ENCODE data around the gene MACROD2.
"Not testable (repeated sequence)": the region's sequence is repeated elsewhere in the genome, so short reads cannot be mapped to it uniquely, and the experiment has no call there.

MACROD2 gene

DNA sequence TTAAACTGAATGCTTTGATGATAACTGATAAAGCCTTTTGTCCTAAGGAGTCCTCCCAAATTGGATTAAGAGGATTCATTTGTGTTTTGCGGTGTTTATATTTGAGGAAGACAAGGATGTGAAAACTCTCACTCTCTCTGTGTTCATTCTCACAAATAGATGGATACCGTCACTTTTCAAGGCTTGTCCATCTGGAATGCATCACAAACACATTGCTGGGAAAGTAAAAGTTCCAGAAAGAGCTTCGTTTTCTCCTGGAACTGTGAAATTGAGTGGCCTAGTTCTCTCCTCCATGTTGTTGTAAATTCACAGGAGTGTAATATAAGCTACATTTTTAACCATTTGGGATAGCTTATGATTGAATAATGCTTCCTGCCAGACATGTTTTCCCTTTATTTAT, 923.7 kb downstream of the MACROD2 start:
- no peak for DNase-seq (ENCODE audit: low spot score in 2 of 2)
- no peaks in the 10 kb centered on the region for H3K36me3 Mint-ChIP-seq
- no peak overlapping the region for H3K27ac Mint-ChIP-seq
- no peak overlapping the region for H3K4me3 Mint-ChIP-seq
- no peak for ATAC-seq (ENCODE audit: low read depth)
- H3K9me3 Mint-ChIP-seq: no peaks in the 10 kb centered on the region
- H3K4me1 Mint-ChIP-seq: no peaks in the 10 kb centered on the region
- peaks cover 5% of the 10 kb centered on the region for H3K27me3 Mint-ChIP-seq

DNA sequence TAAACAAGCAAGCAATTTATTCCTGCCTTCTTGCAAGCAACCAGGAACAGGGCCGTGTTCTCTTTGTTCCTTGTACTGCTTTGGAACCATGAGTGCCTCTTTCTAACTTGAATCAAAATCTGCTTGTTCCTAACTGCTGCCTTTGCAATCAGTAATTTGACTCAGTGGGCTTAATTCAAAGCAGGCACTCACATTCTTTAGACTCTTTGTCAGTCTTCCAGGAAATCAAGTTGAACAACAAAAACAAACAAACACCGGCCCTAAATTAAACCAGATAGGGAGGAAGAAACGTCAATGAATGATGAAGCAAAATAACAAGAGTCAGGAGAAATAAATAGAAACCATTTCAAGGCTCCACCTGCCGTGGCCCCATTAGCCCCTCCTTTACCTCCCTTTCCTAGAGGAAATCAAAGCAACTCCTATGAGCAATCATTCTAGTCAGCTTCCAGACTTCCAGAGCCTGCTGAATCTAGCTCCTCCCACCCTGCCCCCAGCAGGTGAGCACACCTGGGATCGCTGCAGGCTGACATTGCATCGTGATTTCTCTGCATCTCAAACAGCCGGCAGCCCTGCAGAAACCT, 924.3 kb downstream of the MACROD2 start:
- Mint-ChIP-seq H3K27me3 (peaks cover 5% of the 10 kb centered on the region), H3K4me3 (no peak overlapping the region), H3K4me1 (no peaks in the 10 kb centered on the region), H3K36me3 (no peaks in the 10 kb centered on the region), H3K9me3 (no peaks in the 10 kb centered on the region), H3K27ac (no peak overlapping the region)
- DNase-seq (ENCODE audit: low spot score in 2 of 2) (no peak), ATAC-seq (ENCODE audit: low read depth) (no peak)

DNA sequence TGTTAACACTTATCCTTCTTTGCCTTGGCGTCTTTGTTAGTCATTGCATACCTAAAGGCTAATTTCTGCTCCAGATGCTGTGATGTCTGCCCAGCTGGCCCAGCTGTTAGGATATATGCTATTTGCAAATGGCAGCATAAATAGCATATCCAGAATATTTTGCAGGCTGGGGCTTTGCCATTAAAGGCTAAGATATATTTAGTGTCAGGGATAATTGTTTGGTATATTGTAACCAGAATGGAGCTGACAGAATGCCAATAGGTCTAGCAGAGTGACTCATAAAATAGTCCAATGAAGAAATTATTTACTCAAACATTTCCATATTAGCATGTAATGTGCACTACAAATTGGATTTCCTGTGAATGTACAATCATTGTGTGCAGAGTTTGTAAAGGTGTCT, 926.2 kb downstream of the MACROD2 start:
- Mint-ChIP-seq H3K9me3 (no peaks in the 10 kb centered on the region), H3K27ac (no peak overlapping the region), H3K27me3 (peaks cover 5% of the 10 kb centered on the region), H3K4me1 (no peaks in the 10 kb centered on the region), H3K36me3 (no peaks in the 10 kb centered on the region), H3K4me3 (no peak overlapping the region)
- DNase-seq (ENCODE audit: low spot score in 2 of 2) (no peak), ATAC-seq (ENCODE audit: low read depth) (no peak)

DNA sequence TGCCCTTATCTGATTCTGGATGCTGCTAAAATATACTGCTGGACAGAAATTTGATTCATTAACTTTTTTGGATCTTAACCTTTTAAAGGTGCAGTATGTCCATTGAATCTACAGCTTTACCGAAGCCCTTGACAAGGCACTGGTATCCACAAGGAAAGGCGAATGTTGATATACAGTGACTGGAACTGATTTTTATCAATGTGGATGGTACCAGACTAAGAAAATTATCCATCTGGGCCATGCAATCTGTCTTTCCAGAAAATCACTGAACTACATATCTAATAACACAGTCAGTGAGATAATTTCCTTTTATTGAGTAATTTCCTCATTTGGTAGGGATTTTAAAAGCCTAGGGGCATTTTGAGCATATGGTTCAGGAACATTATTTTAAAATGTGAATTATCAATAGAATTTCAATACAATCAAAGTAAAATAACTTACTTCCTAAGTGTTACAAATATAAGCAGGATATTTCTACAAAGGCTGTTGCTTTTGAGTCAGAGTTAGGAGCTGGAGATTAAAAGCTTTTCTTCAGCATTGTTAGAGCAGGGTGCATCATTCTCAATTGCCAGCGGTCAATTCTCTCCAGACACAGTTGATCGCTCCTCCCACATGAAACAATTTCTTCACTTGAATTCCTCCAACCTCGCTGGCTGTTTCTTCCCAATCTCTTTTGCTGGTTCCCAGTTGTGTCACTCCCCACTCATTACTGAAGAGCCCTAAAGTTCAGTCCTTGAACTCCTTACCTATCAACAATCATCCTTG, 927.4 kb downstream of the MACROD2 start:
- H3K4me3 Mint-ChIP-seq: no peak overlapping the region

DNA sequence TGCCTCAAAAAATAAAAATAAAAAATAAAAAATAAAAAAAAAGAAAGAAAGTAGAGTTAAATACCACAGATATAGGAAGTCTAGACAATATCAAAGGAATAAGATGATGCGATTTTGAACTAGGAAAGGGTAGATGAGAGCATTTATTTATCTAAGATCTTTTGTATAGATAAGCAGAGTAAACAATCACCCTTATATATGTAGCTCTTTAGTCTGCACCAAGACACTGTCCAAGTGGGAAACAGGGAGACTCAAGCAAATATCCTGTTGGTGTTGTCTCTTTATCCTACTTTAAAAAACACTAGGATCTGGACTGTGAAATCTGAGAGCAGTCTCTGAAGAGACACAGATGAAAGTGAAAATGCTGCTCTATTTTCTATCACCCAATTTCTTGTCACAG, 929.1 kb downstream of the MACROD2 start:
- Mint-ChIP-seq H3K4me3 (no peak overlapping the region), H3K36me3 (no peaks in the 10 kb centered on the region), H3K9me3 (no peaks in the 10 kb centered on the region), H3K27ac (no peak overlapping the region), H3K27me3 (peaks cover 2% of the 10 kb centered on the region), H3K4me1 (no peaks in the 10 kb centered on the region)
- DNase-seq (ENCODE audit: low spot score in 2 of 2): no peak
- no peak for ATAC-seq (ENCODE audit: low read depth)

More for the DNA sequence above, 927.4 kb downstream of the MACROD2 start:
- H3K4me1 Mint-ChIP-seq: no peaks in the 10 kb centered on the region
- ATAC-seq (ENCODE audit: low read depth) (no peak), DNase-seq (ENCODE audit: low spot score in 2 of 2) (no peak)
- no peaks in the 10 kb centered on the region for H3K9me3 Mint-ChIP-seq
- no peak overlapping the region for H3K27ac Mint-ChIP-seq
- H3K36me3 Mint-ChIP-seq: no peaks in the 10 kb centered on the region
- peaks cover 2% of the 10 kb centered on the region for H3K27me3 Mint-ChIP-seq

DNA sequence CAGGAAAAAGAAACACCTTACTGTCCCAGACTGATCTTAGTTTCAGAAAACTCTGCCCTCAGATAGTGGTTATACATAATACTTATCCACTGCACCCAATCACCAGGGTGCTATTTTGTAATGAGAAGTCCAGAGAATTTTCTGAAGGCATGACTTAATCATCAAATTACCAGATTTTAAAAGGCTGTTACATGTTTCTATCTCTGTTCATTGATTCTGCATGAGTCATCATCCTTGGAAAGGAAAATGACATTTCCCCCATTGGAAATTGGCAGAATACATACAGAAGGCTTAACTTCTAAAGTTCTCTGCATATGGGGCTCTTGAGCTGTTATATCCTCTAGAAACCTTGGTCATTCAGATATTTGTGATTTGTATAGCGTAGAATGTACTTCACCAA, 930.0 kb downstream of the MACROD2 start:
- Mint-ChIP-seq H3K4me1 (no peaks in the 10 kb centered on the region), H3K4me3 (no peak overlapping the region), H3K9me3 (no peaks in the 10 kb centered on the region), H3K27ac (no peak overlapping the region), H3K27me3 (peaks cover 2% of the 10 kb centered on the region), H3K36me3 (no peaks in the 10 kb centered on the region)
- DNase-seq (ENCODE audit: low spot score in 2 of 2) (no peak), ATAC-seq (ENCODE audit: low read depth) (no peak)

DNA sequence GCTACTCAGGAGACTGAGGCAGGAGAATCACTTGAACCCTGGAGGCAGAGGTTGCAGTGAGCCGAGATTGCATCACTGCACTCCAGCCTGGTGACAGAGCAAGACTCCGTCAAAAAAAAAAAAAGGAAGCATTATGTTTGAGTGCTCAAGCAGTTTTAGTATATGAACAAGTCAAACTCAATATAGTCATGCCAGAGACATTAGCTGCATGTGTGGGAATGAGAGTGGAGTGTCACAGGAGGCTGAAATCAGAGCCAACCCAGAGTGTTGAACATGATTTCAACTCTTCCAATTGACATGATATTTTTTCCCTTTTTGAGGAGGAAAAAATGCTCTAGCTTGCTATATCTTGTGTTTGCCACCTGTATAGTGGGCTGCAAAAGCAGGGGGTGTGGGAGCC, 931.1 kb downstream of the MACROD2 start:
- H3K4me1 Mint-ChIP-seq; H3K27me3 Mint-ChIP-seq; H3K27ac Mint-ChIP-seq; H3K36me3 Mint-ChIP-seq; ATAC-seq (ENCODE audit: low read depth); H3K4me3 Mint-ChIP-seq; DNase-seq (ENCODE audit: low spot score in 2 of 2); H3K9me3 Mint-ChIP-seq: not testable (repeated sequence)

DNA sequence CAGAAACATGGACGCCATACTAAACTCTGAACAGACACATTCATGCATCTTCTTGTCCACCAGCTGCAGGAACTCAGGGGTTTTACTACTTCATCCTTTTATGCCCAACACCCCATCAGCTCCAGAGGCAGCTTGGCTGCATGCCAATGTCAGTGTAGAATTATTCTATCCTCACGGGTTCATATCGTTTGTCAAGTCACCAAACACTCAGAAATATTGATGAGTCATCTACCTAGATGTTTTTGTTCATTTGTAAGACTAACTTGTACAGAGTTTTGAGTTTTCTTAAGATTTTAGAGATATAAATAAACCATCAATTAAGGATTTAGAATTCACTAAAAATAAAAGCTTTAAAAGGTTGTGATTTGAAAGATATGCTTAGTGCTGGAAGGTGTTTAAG, 932.8 kb downstream of the MACROD2 start:
- Mint-ChIP-seq H3K27ac (no peak overlapping the region), H3K27me3 (peaks cover under 1% of the 10 kb centered on the region), H3K4me3 (no peak overlapping the region), H3K9me3 (no peaks in the 10 kb centered on the region), H3K4me1 (no peaks in the 10 kb centered on the region), H3K36me3 (no peaks in the 10 kb centered on the region)
- DNase-seq (ENCODE audit: low spot score in 2 of 2): no peak
- ATAC-seq (ENCODE audit: low read depth): no peak

DNA sequence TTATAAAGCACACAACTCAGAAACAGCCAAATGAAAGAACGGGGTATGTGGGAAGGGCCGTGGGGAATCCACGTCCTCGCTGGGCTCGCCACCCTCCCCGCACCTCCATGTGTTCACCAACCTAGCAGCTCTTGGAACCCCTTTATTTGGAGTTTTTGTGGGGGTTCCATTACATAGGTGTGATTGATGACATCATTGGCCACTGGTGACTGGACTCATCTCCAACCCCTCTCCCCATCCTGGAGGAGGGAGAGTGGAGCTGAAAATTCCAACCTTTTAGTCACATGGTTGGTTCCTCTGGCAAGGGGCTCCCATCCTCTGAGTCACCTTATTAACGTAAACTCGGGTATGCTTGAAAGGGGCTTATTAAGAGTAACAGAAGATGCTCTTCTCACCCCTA, 934.1 kb downstream of the MACROD2 start:
- no peak overlapping the region for H3K4me3 Mint-ChIP-seq
- ATAC-seq (ENCODE audit: low read depth) (no peak), DNase-seq (ENCODE audit: low spot score in 2 of 2) (no peak)
- no peaks in the 10 kb centered on the region for H3K36me3 Mint-ChIP-seq
- H3K4me1 Mint-ChIP-seq: no peaks in the 10 kb centered on the region
- no peaks in the 10 kb centered on the region for H3K27me3 Mint-ChIP-seq
- H3K27ac Mint-ChIP-seq: no peak overlapping the region
- H3K9me3 Mint-ChIP-seq: no peaks in the 10 kb centered on the region

DNA sequence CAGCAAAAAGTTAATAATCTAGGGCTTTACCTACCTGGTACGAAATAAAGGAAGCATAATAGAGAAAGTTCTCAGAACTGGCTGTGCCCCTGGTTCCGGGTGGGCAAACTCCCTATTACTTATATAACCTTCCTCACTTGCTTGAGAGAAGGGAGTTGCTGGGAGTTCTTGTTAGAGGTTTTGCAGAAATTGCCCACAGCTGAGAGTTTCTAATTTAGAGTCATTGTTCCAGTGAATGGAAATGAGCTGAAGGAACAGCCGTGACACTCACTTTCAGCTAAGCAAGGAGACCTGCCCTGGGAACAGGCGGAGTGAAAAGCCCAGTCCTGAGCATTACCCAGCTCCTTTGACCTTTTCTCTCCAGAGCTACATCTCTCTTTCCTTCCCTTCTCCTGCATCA, 936.7 kb downstream of the MACROD2 start:
- Mint-ChIP-seq H3K9me3 (no peaks in the 10 kb centered on the region), H3K4me3 (no peak overlapping the region), H3K27me3 (no peaks in the 10 kb centered on the region), H3K4me1 (no peaks in the 10 kb centered on the region), H3K36me3 (no peaks in the 10 kb centered on the region), H3K27ac (no peak overlapping the region)
- ATAC-seq (ENCODE audit: low read depth): no peak
- DNase-seq (ENCODE audit: low spot score in 2 of 2): no peak

DNA sequence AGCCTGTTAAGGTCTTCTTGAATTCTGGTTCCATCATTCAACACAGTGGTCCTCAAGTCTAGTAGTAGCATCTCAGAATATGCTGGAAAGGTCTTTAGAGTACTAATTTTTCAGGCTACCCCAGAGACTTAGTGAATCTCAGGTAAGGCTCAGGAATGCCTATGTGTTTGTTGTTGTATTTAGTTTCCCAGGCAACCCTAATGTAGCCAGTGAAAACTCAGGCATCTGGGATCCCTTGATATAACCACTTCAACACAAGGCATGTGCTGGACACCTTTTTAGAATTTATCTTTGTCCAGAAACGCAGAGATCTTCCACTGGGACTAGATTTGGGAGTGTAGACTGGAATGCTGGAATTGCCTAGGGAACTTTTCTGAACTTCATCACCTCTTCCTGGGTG, 940.0 kb downstream of the MACROD2 start:
- H3K4me1 Mint-ChIP-seq: no peaks in the 10 kb centered on the region
- H3K36me3 Mint-ChIP-seq: no peaks in the 10 kb centered on the region
- peaks cover 1% of the 10 kb centered on the region for H3K9me3 Mint-ChIP-seq

DNA sequence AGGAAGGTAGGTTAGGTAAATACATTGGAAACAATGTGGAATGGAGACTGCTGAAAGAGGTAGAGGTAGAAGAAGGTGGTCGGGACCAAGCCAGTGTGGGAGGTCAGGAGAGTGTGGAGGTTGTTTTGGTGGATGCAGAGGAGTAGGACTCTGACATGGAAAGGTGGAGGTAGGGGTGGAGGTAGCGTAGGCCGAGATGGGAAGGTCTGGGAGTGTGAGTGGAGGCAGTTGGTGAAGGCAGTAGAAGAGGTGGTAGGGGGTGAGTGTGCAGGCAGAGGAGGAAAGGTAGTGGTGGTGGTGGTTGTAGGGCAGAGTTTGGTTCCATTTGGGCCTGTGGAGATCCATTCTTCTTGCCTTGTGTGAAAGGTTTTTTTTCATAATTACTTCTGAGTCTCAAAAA, 941.7 kb downstream of the MACROD2 start:
- Mint-ChIP-seq H3K36me3 (no peaks in the 10 kb centered on the region), H3K27me3 (no peaks in the 10 kb centered on the region), H3K4me3 (no peak overlapping the region), H3K4me1 (no peaks in the 10 kb centered on the region), H3K27ac (no peak overlapping the region), H3K9me3 (peaks cover 4% of the 10 kb centered on the region)
- ATAC-seq (ENCODE audit: low read depth) (no peak), DNase-seq (ENCODE audit: low spot score in 2 of 2) (no peak)

More for the DNA sequence above, 940.0 kb downstream of the MACROD2 start:
- Mint-ChIP-seq H3K27me3 (no peaks in the 10 kb centered on the region), H3K27ac (no peak overlapping the region), H3K4me3 (no peak overlapping the region)
- DNase-seq (ENCODE audit: low spot score in 2 of 2) (no peak), ATAC-seq (ENCODE audit: low read depth) (no peak)

DNA sequence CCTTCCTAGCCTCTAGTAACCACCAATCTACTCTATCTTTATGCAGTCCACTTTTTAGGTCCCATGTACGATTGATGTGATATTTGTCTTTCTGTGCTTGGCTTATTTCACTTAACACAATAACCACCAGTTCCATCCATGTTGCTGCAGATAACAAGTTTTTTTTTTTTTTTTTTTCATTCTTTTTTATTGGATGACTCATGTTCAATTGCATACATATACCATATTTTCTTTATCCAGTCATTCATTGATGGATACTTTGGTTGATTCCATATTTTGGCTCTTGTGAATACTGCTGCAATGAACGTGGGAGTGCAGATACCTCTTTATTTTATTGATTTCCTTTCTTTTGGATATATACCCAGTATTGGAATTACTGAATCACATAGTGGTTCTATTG, 942.5 kb downstream of the MACROD2 start:
- Mint-ChIP-seq H3K4me1 (no peaks in the 10 kb centered on the region), H3K27me3 (no peaks in the 10 kb centered on the region), H3K4me3 (no peak overlapping the region), H3K36me3 (no peaks in the 10 kb centered on the region), H3K9me3 (peaks cover 4% of the 10 kb centered on the region), H3K27ac (no peak overlapping the region)
- ATAC-seq (ENCODE audit: low read depth) (no peak), DNase-seq (ENCODE audit: low spot score in 2 of 2) (no peak)

DNA sequence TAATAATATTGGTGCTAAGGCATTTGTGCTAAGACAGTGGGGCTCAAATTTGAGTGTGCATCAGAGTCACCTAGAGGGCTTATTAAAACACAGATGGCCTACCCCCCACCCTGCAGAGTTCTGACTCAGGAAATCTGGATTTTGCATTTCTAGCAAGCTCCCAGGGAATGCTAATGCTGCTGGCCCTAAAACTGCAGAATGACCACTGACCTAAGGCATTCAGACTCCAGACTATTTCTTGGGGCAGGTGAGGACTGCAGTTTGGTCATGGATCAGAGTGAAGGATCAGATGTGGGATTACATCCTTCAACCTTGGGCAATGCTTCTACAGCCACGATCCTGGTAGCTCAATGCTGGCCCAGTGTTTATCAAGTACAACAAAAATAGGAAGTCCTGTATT, 952.2 kb downstream of the MACROD2 start:
- Mint-ChIP-seq H3K27ac (no peak overlapping the region), H3K4me1 (no peaks in the 10 kb centered on the region), H3K9me3 (no peaks in the 10 kb centered on the region), H3K36me3 (no peaks in the 10 kb centered on the region), H3K27me3 (no peaks in the 10 kb centered on the region), H3K4me3 (no peak overlapping the region)
- DNase-seq (ENCODE audit: low spot score in 2 of 2) (no peak), ATAC-seq (ENCODE audit: low read depth) (no peak)

DNA sequence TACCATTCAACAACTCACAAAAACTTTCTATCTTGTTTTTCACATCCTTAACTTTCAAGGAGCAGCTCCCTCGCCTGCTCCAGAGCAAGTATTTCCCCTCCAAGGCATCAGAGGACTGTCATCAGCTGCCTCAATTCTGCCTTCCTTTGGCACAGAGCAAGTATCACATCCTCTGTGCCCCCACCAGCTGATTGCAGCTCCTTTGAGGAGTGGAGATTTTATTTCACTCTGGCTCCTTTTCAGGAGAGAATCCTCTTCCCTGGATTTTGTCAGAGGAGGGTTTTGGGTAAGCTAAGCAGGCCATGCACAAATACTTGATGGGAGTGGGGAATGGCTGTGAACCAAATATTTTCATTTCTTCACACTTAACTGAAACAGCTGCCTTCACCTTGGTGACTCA, 952.6 kb downstream of the MACROD2 start:
- H3K36me3 Mint-ChIP-seq: no peaks in the 10 kb centered on the region
- no peak for DNase-seq (ENCODE audit: low spot score in 2 of 2)

More for the DNA sequence above, 952.6 kb downstream of the MACROD2 start:
- H3K4me3 Mint-ChIP-seq: no peak overlapping the region
- H3K27me3 Mint-ChIP-seq: no peaks in the 10 kb centered on the region
- H3K27ac Mint-ChIP-seq: no peak overlapping the region
- no peak for ATAC-seq (ENCODE audit: low read depth)
- no peaks in the 10 kb centered on the region for H3K4me1 Mint-ChIP-seq
- H3K9me3 Mint-ChIP-seq: no peaks in the 10 kb centered on the region
